Measurements from ENCODE around the gene RND2. TPM values are rescaled to one million over a fixed set of nuclear protein-coding genes. Genes with fewer than 3 reads are reported as not detected.

Gene RND2
- total and polyA plus RNA-seq, 2 of the 13 experiments (the other 11 are each of a cell fraction or from before 2014, with no cell fraction given): 0.05 to 0.11 TPM

- TF ChIP-seq ZNF557 (CRISPR knock-in tag; IDR thresholded peaks at IDR 0.05): no peak
- no peak for TF ChIP-seq ZNF10 (CRISPR knock-in tag; IDR thresholded peaks at IDR 0.05; ENCODE audit: borderline replicate concordance, low read depth)
- no peak for TF ChIP-seq ADNP (CRISPR knock-in tag; IDR thresholded peaks at IDR 0.05)
- no peak for TF ChIP-seq MZF1 (CRISPR knock-in tag; IDR thresholded peaks at IDR 0.05; ENCODE audit: borderline replicate concordance)
- TF ChIP-seq RNF2 (conservative IDR thresholded peaks at IDR 0.05; ENCODE audit: low read depth): no peak
- TF ChIP-seq, protein P1, sequence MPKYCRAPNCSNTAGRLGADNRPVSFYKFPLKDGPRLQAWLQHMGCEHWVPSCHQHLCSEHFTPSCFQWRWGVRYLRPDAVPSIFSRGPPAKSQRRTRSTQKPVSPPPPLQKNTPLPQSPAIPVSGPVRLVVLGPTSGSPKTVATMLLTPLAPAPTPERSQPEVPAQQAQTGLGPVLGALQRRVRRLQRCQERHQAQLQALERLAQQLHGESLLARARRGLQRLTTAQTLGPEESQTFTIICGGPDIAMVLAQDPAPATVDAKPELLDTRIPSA (CRISPR knock-in tag; IDR thresholded peaks at IDR 0.05; ENCODE audit: borderline replicate concordance): no peak; the same call in 1 of the 2 replicates
- no peak for TF ChIP-seq ELF1 (CRISPR knock-in tag; IDR thresholded peaks at IDR 0.05)
- TF ChIP-seq TBX2 (CRISPR knock-in tag; IDR thresholded peaks at IDR 0.05; ENCODE audit: borderline replicate concordance): no peak
- no peak for TF ChIP-seq ZIK1 (CRISPR knock-in tag; IDR thresholded peaks at IDR 0.05; ENCODE audit: borderline replicate concordance, low read depth)
- TF ChIP-seq ZSCAN5A (CRISPR knock-in tag; IDR thresholded peaks at IDR 0.05; ENCODE audit: borderline replicate concordance): no peak
- 0 out of 2 replicates have a peak, but pooled peaks have one; percentile 28 for TF ChIP-seq HMG20B (CRISPR knock-in tag; conservative IDR thresholded peaks at IDR 0.05)
- peak; percentile 63 for TF ChIP-seq POLR2G (IDR thresholded peaks at IDR 0.05; ENCODE audit: low read depth, low read length)
- TF ChIP-seq SOX6 (IDR thresholded peaks at IDR 0.05): no peak
- TF ChIP-seq SOX6 (CRISPR knock-in tag; IDR thresholded peaks at IDR 0.05): peak; percentile 41; the same call in 1 of the 2 replicates
- TF ChIP-seq, protein P2, sequence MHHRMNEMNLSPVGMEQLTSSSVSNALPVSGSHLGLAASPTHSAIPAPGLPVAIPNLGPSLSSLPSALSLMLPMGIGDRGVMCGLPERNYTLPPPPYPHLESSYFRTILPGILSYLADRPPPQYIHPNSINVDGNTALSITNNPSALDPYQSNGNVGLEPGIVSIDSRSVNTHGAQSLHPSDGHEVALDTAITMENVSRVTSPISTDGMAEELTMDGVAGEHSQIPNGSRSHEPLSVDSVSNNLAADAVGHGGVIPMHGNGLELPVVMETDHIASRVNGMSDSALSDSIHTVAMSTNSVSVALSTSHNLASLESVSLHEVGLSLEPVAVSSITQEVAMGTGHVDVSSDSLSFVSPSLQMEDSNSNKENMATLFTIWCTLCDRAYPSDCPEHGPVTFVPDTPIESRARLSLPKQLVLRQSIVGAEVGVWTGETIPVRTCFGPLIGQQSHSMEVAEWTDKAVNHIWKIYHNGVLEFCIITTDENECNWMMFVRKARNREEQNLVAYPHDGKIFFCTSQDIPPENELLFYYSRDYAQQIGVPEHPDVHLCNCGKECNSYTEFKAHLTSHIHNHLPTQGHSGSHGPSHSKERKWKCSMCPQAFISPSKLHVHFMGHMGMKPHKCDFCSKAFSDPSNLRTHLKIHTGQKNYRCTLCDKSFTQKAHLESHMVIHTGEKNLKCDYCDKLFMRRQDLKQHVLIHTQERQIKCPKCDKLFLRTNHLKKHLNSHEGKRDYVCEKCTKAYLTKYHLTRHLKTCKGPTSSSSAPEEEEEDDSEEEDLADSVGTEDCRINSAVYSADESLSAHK (CRISPR knock-in tag; IDR thresholded peaks at IDR 0.05; ENCODE audit: borderline replicate concordance): no peak
- TF ChIP-seq, protein P3, sequence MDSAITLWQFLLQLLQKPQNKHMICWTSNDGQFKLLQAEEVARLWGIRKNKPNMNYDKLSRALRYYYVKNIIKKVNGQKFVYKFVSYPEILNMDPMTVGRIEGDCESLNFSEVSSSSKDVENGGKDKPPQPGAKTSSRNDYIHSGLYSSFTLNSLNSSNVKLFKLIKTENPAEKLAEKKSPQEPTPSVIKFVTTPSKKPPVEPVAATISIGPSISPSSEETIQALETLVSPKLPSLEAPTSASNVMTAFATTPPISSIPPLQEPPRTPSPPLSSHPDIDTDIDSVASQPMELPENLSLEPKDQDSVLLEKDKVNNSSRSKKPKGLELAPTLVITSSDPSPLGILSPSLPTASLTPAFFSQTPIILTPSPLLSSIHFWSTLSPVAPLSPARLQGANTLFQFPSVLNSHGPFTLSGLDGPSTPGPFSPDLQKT (CRISPR knock-in tag; IDR thresholded peaks at IDR 0.05; ENCODE audit: borderline replicate concordance): peak; percentile 83
- TF ChIP-seq, protein P4, sequence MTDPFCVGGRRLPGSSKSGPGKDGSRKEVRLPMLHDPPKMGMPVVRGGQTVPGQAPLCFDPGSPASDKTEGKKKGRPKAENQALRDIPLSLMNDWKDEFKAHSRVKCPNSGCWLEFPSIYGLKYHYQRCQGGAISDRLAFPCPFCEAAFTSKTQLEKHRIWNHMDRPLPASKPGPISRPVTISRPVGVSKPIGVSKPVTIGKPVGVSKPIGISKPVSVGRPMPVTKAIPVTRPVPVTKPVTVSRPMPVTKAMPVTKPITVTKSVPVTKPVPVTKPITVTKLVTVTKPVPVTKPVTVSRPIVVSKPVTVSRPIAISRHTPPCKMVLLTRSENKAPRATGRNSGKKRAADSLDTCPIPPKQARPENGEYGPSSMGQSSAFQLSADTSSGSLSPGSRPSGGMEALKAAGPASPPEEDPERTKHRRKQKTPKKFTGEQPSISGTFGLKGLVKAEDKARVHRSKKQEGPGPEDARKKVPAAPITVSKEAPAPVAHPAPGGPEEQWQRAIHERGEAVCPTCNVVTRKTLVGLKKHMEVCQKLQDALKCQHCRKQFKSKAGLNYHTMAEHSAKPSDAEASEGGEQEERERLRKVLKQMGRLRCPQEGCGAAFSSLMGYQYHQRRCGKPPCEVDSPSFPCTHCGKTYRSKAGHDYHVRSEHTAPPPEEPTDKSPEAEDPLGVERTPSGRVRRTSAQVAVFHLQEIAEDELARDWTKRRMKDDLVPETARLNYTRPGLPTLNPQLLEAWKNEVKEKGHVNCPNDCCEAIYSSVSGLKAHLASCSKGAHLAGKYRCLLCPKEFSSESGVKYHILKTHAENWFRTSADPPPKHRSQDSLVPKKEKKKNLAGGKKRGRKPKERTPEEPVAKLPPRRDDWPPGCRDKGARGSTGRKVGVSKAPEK (CRISPR knock-in tag; IDR thresholded peaks at IDR 0.05; ENCODE audit: borderline replicate concordance): no peak
- no peak for TF ChIP-seq ZBTB20 (CRISPR knock-in tag; IDR thresholded peaks at IDR 0.05; ENCODE audit: borderline replicate concordance, low read depth)
Measured at GRCh38 chr17:42979511-42980273, 45.3 kb upstream of the RND2 start, which contains the start of gene PTGES3L (continued).

Measured in HepG2 (cell line).